Right atrium auricular region (tissue), 2 donors: Measurements from ENCODE around the gene KCNMA1. TPM values are rescaled to one million over a fixed set of nuclear protein-coding genes. Genes with fewer than 3 reads are reported as not detected.

ENCODE experiments used
- DNase-seq: peaks from one replicate; pipeline ENCODE4 v3.0.0-alpha.2; 2019; ENCODE audit warnings: low spot score
- H3K27ac ChIP-seq, 2 donors: fragments of 200-600 bp; sonication (generic); 1 replicate in 1 of 2; 2 replicates in 1 of 2; pipeline ENCODE4 v1.5.1; 2016 to 2019
- H3K27me3 ChIP-seq, 2 donors: fragments of 200-600 bp; sonication (generic); one replicate each; pipeline versions ENCODE4 v1.5.1 to v1.6.0; 2017 to 2019
- H3K36me3 ChIP-seq: fragments of 200-600 bp; sonication (generic); one replicate; pipeline ENCODE4 v1.5.1; 2016
- H3K4me1 ChIP-seq, 2 donors: fragments of 200-600 bp; sonication (generic); one replicate each; pipeline versions ENCODE4 v1.5.1 to v1.6.0; 2017 to 2019
- H3K4me3 ChIP-seq, 2 donors: fragments of 200-600 bp; sonication (generic); 1 replicate in 1 of 2; 2 replicates in 1 of 2; pipeline ENCODE4 v1.5.1; 2017 to 2019; ENCODE audit warnings: mild to moderate bottlenecking in 1 of 2, moderate library complexity in 1 of 2
- H3K9me3 ChIP-seq, 2 donors: fragments of 200-600 bp; sonication (generic); one replicate each; pipeline ENCODE4 v1.5.1; 2019
- total RNA-seq, 2 donors: library from RNA; depleted of rRNA; stranded (reverse); fragments of >200 nt; gene quantifications; one replicate each; pipeline ENCODE4 v1.1.0, GENCODE V29; 2016
- TF ChIP-seq, protein P1 (sequence below), 2 donors: fragments of 200-600 bp; sonication (generic); IDR thresholded peaks; one replicate each; pipeline ENCODE4 v1.5.1; 2019; ENCODE audit warnings: antibody characterized with exemption in 2 of 2

KCNMA1 gene
- total RNA-seq, 2 donors from 2014 or later, result 2.3 to 3.5 TPM

DNA sequence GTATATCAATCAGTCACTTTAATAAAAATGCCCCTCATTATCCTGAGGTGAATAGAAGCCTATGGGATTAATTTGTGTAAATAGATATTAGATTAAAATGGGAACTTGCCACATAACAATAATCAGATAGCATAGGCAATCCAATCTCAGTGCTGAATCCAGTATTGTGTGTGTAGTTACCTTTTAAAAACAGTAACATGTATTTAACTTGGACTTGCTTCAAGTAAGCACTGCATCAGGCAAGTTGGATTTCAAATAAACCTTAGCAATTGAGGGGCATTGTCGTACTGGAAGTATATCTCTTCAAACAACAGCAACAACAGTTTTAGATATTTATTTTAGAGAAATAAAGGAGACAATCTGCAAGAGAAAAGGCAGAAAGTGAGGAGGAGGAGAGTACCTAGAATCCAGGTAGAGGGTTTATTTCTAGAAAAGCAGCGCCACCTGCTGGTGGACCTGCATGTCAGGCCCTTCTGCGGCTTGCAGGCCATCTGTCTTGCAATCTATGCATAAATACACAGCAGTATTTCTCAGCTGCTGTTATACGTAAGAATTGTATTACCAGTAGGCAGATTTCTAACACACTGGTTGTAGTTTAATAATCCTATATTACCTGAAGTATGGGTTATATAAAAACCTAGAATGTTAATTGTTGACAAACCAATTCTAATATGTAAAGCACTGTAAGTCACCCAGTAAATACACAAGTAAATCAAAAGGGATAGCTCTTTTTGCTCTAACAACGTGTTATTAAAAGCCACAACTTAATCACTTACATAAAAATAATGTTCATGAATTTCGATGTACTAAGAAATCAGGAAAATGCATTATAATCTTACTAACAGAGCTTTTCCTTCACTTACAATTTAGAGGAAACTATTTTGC, 652.8 kb downstream of the KCNMA1 start:
- DNase-seq, result peak; percentile 70
- Histone ChIP-seq H3K4me3 (no peak overlapping the region), H3K27me3 (no peaks in the 10 kb centered on the region), H3K27ac (no peak overlapping the region), H3K36me3 (no peaks in the 10 kb centered on the region), H3K4me1 (no peaks in the 10 kb centered on the region), H3K9me3 (no peaks in the 10 kb centered on the region)
- TF ChIP-seq, protein P1, sequence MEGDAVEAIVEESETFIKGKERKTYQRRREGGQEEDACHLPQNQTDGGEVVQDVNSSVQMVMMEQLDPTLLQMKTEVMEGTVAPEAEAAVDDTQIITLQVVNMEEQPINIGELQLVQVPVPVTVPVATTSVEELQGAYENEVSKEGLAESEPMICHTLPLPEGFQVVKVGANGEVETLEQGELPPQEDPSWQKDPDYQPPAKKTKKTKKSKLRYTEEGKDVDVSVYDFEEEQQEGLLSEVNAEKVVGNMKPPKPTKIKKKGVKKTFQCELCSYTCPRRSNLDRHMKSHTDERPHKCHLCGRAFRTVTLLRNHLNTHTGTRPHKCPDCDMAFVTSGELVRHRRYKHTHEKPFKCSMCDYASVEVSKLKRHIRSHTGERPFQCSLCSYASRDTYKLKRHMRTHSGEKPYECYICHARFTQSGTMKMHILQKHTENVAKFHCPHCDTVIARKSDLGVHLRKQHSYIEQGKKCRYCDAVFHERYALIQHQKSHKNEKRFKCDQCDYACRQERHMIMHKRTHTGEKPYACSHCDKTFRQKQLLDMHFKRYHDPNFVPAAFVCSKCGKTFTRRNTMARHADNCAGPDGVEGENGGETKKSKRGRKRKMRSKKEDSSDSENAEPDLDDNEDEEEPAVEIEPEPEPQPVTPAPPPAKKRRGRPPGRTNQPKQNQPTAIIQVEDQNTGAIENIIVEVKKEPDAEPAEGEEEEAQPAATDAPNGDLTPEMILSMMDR (IDR thresholded peaks at IDR 0.05), result peak; percentile 82 to 93

DNA sequence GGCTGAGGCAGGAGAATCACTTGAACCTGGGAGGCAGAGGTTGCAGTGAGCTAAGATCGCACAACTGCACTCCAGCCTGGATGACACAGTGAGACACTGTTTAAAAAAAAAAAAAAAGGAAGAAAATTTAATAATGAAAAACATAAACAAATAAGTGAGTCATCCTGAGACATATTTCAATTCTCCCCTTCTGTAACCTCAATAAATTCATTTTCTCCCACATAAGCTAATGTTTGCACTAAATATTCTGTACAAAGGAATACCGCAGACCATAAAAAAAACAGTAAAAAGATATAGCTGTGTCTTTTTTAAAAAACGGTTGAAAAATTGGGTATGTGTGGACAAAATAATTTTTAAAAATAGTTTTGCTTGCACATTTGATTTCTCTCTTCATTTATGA, 654.0 kb downstream of the KCNMA1 start:
- DNase-seq, result no peak
- no peak overlapping the region for H3K27ac ChIP-seq
- TF ChIP-seq, protein P1 (IDR thresholded peaks at IDR 0.05), result no peak
- H3K4me3 ChIP-seq, result no peak overlapping the region
- no peaks in the 10 kb centered on the region for H3K4me1 ChIP-seq
- H3K9me3 ChIP-seq, result no peaks in the 10 kb centered on the region
- H3K36me3 ChIP-seq, result no peaks in the 10 kb centered on the region
- H3K27me3 ChIP-seq, result no peaks in the 10 kb centered on the region

DNA sequence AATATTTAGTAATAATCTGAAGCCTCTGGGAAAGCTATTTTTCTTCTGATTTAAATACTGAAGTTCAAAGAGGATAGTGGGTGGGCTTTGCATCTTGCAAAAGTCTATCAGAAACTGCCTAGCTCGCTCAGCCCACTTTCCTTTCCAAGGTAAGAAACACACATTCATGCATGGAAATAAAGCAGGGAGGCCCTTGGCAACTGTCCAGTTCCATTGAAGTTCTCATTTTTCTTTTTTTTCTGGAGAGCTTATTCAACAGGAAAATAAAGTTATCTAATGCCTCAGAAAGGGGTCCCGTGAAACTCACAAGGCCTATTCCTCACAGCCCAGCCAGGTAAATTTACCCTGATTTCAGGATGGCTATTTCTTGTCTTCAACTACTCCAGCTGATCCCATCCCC, 654.9 kb downstream of the KCNMA1 start:
- H3K27me3 ChIP-seq, result no peaks in the 10 kb centered on the region
- no peaks in the 10 kb centered on the region for H3K4me1 ChIP-seq
- no peak for DNase-seq
- H3K27ac ChIP-seq, result no peak overlapping the region
- TF ChIP-seq, protein P1 (IDR thresholded peaks at IDR 0.05), result no peak
- H3K36me3 ChIP-seq, result no peaks in the 10 kb centered on the region
- H3K4me3 ChIP-seq, result no peak overlapping the region
- no peaks in the 10 kb centered on the region for H3K9me3 ChIP-seq

DNA sequence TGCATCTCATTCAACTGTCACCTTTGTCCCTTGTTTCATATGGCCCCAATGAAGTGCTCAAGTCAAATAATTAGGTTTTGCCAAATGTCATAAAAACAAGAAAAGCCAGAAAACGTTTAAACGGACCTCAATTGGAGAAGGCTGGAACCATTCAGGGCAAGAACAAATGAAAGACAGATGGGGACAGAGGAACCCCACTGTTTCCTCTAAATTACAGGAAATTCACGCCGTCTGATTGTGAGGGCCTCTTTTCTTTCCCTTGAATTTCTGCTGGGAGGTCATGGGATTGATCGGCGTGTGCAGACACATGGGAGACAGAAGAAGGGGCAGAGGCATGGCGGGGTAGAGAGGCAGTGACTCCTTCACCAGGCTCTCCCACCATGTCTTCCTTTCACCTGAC, 656.4 kb downstream of the KCNMA1 start:
- Histone ChIP-seq H3K36me3 (no peaks in the 10 kb centered on the region), H3K9me3 (no peaks in the 10 kb centered on the region), H3K27me3 (no peaks in the 10 kb centered on the region), H3K27ac (no peak overlapping the region), H3K4me1 (no peaks in the 10 kb centered on the region), H3K4me3 (no peak overlapping the region)
- TF ChIP-seq, protein P1 (IDR thresholded peaks at IDR 0.05), result no peak
- DNase-seq, result no peak

DNA sequence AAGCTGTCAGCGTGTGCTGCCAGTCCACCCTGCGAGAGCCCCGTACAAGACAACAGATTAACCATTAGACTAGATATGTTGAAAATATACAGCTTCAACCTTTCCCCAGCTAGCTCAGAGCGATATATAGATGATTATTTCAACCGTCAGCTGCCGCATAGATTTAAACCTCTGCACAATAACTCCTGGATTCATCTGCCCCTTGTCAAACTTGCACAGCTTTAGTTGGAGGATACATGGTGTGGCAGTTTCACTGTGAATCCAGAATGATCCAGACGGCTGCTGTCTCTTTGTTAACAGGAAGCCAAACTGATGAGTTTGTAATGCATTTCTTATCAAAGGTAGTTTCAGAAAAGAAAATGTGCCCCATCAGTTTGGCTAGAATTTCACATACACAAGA, 659.7 kb downstream of the KCNMA1 start:
- H3K36me3 ChIP-seq, result no peaks in the 10 kb centered on the region
- H3K4me3 ChIP-seq, result no peak overlapping the region
- no peak overlapping the region for H3K27ac ChIP-seq
- no peaks in the 10 kb centered on the region for H3K27me3 ChIP-seq
- no peaks in the 10 kb centered on the region for H3K9me3 ChIP-seq
- TF ChIP-seq, protein P1 (IDR thresholded peaks at IDR 0.05), result no peak
- no peak for DNase-seq
- no peaks in the 10 kb centered on the region for H3K4me1 ChIP-seq
